A549 (cell line): ENCODE results near the gene SLC16A5. TPM values are rescaled to one million over a fixed set of nuclear protein-coding genes. Genes with fewer than 3 reads are reported as not detected.

Source experiments
- ATAC-seq, 2 experiments: fragments of 200-7000 bp in 1 of 2; fragments of >200 bp in 1 of 2; cut with Nextera tagmentation in 1 of 2; cut with Tn5 transposase in 1 of 2; 3 replicates each; pipeline versions ENCODE4 v1.8.0 to v1.9.1; 2018 to 2020; ENCODE audit warnings: mild to moderate bottlenecking in 1 of 2, moderate library complexity in 1 of 2
- CTCF ChIA-PET: fragments of 300-600 bp; sonication (Branson Sonifier 250); formaldehyde crosslinking; extraction: SDS; loops from one replicate; lab custom pipeline; 2021; ENCODE audit warnings: antibody characterized with exemption, inconsistent platforms; lab: Yijun Ruan, JAX
- POLR2A ChIA-PET: fragments of 350-600 bp; formaldehyde crosslinking; extraction: SDS; loops from one replicate; lab custom pipeline; 2021; ENCODE audit warnings: antibody characterized with exemption, inconsistent platforms; lab: Yijun Ruan, JAX
- DNase-seq, 2 experiments: peaks; one replicate each; pipeline versions ENCODE4 v3.0.0 to v3.0.0-alpha.2; 2011 to 2016; ENCODE audit warnings: low read depth in 1 of 2, low spot score in 1 of 2
- FAIRE-seq: peaks from 2 replicates; lab custom pipeline; 2011; peaks lifted over from hg19 to GRCh38; lab: Jason Lieb, UNC
- H3K27ac ChIP-seq, 2 experiments: fragments of >200 bp; sonication (Bioruptor Twin); formaldehyde crosslinking; 3 replicates each; pipeline ENCODE4 v1.5.1; 2016 to 2017
- H3K4me1 ChIP-seq: fragments of >200 bp; sonication (Bioruptor Twin); formaldehyde crosslinking; 3 replicates; pipeline ENCODE4 v1.6.1; 2016
- H3K4me2 ChIP-seq: fragments of >200 bp; sonication (Bioruptor Twin); formaldehyde crosslinking; 3 replicates; pipeline ENCODE4 v1.6.1; 2016
- H3K4me3 ChIP-seq: fragments of >200 bp; sonication (Bioruptor Twin); formaldehyde crosslinking; 3 replicates; pipeline ENCODE4 v1.5.1; 2016
- H3K9me3 ChIP-seq: fragments of >200 bp; sonication (Bioruptor Twin); formaldehyde crosslinking; 3 replicates; pipeline ENCODE4 v1.6.1; 2016
- ATOH8 ChIP-seq: fragments of 250-450 bp; sonication (Bioruptor Pico); IDR thresholded peaks from 2 replicates; pipeline ENCODE4 v1.5.0; 2020; ENCODE audit warnings: low read depth, mild to moderate bottlenecking, moderate library complexity
- BHLHE40 ChIP-seq: IDR thresholded peaks from 2 replicates; pipeline ENCODE4 v1.6.1; 2012; ENCODE audit warnings: low read depth, low read length, inconsistent platforms
- CHD2 ChIP-seq: fragments of 150-350 bp; IDR thresholded peaks from 2 replicates; pipeline ENCODE4 v1.6.1; 2014; ENCODE audit warnings: low read length; ENCODE audit not compliant: partially characterized antibody
- CHD4 ChIP-seq: fragments of 200-600 bp; sonication (generic); IDR thresholded peaks from 2 replicates; pipeline ENCODE4 v1.6.1; 2016; ENCODE audit warnings: antibody characterized with exemption, mild to moderate bottlenecking, borderline replicate concordance
- E2F6 ChIP-seq: IDR thresholded peaks from 2 replicates; pipeline ENCODE4 v1.6.1; 2012; ENCODE audit warnings: low read depth, borderline replicate concordance
- EP300 ChIP-seq, 2 experiments: fragments of >200 bp; sonication (Bioruptor Twin); formaldehyde crosslinking; IDR thresholded peaks; 2 replicates in 1 of 2; 3 replicates in 1 of 2; pipeline ENCODE4 v1.6.1; 2016 to 2017
- FOSB ChIP-seq: fragments of 250-450 bp; sonication (Bioruptor Pico); IDR thresholded peaks from 2 replicates; pipeline ENCODE4 v1.5.0; 2020; ENCODE audit warnings: mild to moderate bottlenecking, moderate library complexity
- FOSL2 ChIP-seq, 2 experiments: fragments of 450-650 bp in 1 of 2; fragments of >200 bp in 1 of 2; sonication (Bioruptor Twin) in 1 of 2; formaldehyde crosslinking; IDR thresholded peaks; 2 replicates each; pipeline versions ENCODE4 v1.5.0 to v1.6.1; 2016 to 2020; ENCODE audit warnings: mild to moderate bottlenecking in 1 of 2, moderate library complexity in 1 of 2
- FOXS1 ChIP-seq: fragments of 250-450 bp; sonication (Bioruptor Pico); IDR thresholded peaks from 2 replicates; pipeline ENCODE4 v1.5.0; 2020; ENCODE audit warnings: mild to moderate bottlenecking, moderate library complexity
- GATA3 ChIP-seq: IDR thresholded peaks from 2 replicates; pipeline ENCODE4 v1.6.1; 2012; ENCODE audit warnings: borderline replicate concordance
- HEYL ChIP-seq: fragments of 250-450 bp; sonication (Bioruptor Pico); IDR thresholded peaks from 2 replicates; pipeline ENCODE4 v1.8.0; 2021; ENCODE audit warnings: mild to moderate bottlenecking, moderate library complexity
- HOXA7 ChIP-seq: fragments of 250-450 bp; sonication (Bioruptor Pico); IDR thresholded peaks from 2 replicates; pipeline ENCODE4 v1.5.0; 2020; ENCODE audit warnings: mild to moderate bottlenecking, moderate library complexity
- HOXB13 ChIP-seq: fragments of 250-450 bp; sonication (Bioruptor Pico); IDR thresholded peaks from 2 replicates; pipeline ENCODE4 v1.5.0; 2020; ENCODE audit warnings: low read depth, mild to moderate bottlenecking, moderate library complexity
- HOXB5 ChIP-seq: fragments of 250-450 bp; sonication (Bioruptor Pico); IDR thresholded peaks from 2 replicates; pipeline ENCODE4 v1.5.0; 2020; ENCODE audit warnings: mild to moderate bottlenecking, moderate library complexity
- JUN ChIP-seq, 2 experiments: fragments of >200 bp; sonication (Bioruptor Twin); formaldehyde crosslinking; IDR thresholded peaks; 2 replicates in 1 of 2; 3 replicates in 1 of 2; pipeline ENCODE4 v1.6.1; 2016 to 2017
- KDM1A ChIP-seq: fragments of 200-600 bp; sonication (generic); IDR thresholded peaks from 2 replicates; pipeline ENCODE4 v1.6.1; 2016; ENCODE audit warnings: low read depth, mild to moderate bottlenecking
- KDM5A ChIP-seq: fragments of 200-600 bp; sonication (generic); IDR thresholded peaks from 2 replicates; pipeline ENCODE4 v1.6.1; 2016; ENCODE audit warnings: antibody characterized with exemption, mild to moderate bottlenecking
- MAFK ChIP-seq: fragments of 450-650 bp; IDR thresholded peaks from 2 replicates; pipeline ENCODE4 v1.6.1; 2014; ENCODE audit not compliant: partially characterized antibody
- MAZ ChIP-seq: fragments of 150-350 bp; IDR thresholded peaks from 2 replicates; pipeline ENCODE4 v1.6.1; 2014; ENCODE audit warnings: antibody characterized with exemption, low read depth, low read length, borderline replicate concordance
- MYC ChIP-seq: IDR thresholded peaks from 2 replicates; pipeline ENCODE4 v1.6.1; 2012; ENCODE audit warnings: mild to moderate bottlenecking, inconsistent platforms, low read length, improper control_type of control experiment, borderline replicate concordance
- NR3C1 ChIP-seq: fragments of >200 bp; sonication (Bioruptor Twin); formaldehyde crosslinking; IDR thresholded peaks from 3 replicates; pipeline ENCODE4 v1.6.1; 2017
- POLR2A ChIP-seq: IDR thresholded peaks from 2 replicates; pipeline ENCODE4 v1.6.1; 2012; ENCODE audit warnings: mild to moderate bottlenecking, low read length
- RAD21 ChIP-seq, 2 experiments: fragments of >200 bp in 1 of 2; sonication (Bioruptor Twin) in 1 of 2; formaldehyde crosslinking in 1 of 2; IDR thresholded peaks in 1 of 2; conservative IDR thresholded peaks in 1 of 2; 2 replicates in 1 of 2; 3 replicates in 1 of 2; pipeline ENCODE4 v1.6.1; 2012 to 2018; ENCODE audit warnings: inconsistent platforms in 1 of 2
- REST ChIP-seq: fragments of 200-600 bp; sonication (generic); IDR thresholded peaks from 2 replicates; pipeline ENCODE4 v1.6.1; 2016; ENCODE audit warnings: antibody characterized with exemption, mild to moderate bottlenecking, moderate library complexity
- RNF2 ChIP-seq: fragments of 200-600 bp; sonication (generic); IDR thresholded peaks from 2 replicates; pipeline ENCODE4 v1.6.1; 2016; ENCODE audit warnings: low read depth, mild to moderate bottlenecking, antibody characterized with exemption, moderate library complexity, borderline replicate concordance
- WGBS: methylation state at CpG from one replicate; pipeline ENCODE4 v1.1.6; 2017; ENCODE audit errors: missing lambda C conversion rate; 5-methylcytosine and 5-hydroxymethylcytosine counted together
- polyA plus RNA-seq, 4 experiments: library from polyadenylated mRNA; depleted of rRNA in 3 of 4; stranded (reverse); fragments of >200 nt; fragmentation: RNase III in 1 of 4; extraction: RNeasy Plus Mini Kit Qiagen cat#74134 plus additional on column Dnase treatment in 1 of 4; gene quantifications; 2 replicates in 3 of 4; 3 replicates in 1 of 4; pipeline ENCODE4 v1.2.3, GENCODE V29; 2011 to 2017
- TF ChIP-seq, protein P1 (sequence below): IDR thresholded peaks from 2 replicates; pipeline ENCODE4 v1.6.1; 2012
- TF ChIP-seq, protein P2 (sequence below): IDR thresholded peaks from 2 replicates; pipeline ENCODE4 v1.6.1; 2012
- TF ChIP-seq, protein P3 (sequence below): fragments of 250-450 bp; sonication (Bioruptor Pico); IDR thresholded peaks from 2 replicates; pipeline ENCODE4 v1.5.0; 2021; ENCODE audit warnings: mild to moderate bottlenecking, moderate library complexity, borderline replicate concordance
- TF ChIP-seq, protein P4 (sequence below): fragments of >200 bp; sonication (Bioruptor Twin); formaldehyde crosslinking; IDR thresholded peaks from 3 replicates; pipeline ENCODE4 v1.6.1; 2016

Gene SLC16A5
- polyA plus RNA-seq, 2 of the 4 experiments (the other 2 are of a cell fraction) = 19.0 to 27.2 TPM

DNA sequence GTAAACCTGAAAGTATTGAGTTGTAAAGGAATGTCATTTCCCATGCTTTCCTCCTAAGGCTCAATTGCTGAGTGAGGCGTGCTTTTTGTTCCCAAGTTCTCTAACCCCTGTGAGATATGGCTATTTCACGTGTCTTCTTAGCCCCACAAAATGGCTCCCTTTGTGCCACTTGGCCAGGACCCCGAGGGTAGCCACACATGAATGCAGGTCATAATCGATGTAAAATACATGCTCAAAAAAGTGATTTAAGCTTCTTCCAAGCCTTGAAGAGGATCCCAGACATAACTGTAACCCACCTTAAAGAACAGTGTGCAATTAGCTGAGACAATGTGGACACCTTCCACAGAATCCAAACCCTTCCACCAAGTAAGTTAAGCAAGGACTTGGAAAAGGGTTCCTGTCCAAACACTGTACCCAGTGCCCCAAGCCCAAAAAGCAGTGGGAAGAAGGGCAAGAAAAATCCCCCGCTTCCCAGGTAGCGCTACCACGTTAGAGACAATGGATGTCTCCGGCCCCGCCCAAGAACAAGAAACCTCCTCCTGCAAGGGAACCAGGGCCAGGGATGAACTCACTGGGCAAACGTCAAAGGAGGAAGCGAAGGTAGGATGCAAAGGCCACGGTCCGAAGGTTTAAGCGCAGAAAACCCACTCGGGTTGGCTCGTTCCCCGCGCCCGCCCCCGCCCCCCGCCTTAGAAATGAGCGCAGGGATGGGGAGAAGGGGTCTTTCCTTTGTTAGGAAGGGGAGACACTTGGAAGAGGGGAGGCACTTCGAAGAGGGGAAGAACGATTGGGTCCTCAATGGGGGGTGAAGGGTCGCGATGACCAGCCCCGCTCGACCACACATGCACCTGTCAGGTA, 65.4 kb downstream of the SLC16A5 start:
- H3K9me3 ChIP-seq = no peaks in the 10 kb centered on the region
- ChIA-PET POLR2A (interaction anchor here (0.9 to 2.3 kb wide), 2 partner anchors 8 to 30 kb away, joined by 3 to 18 read pairs; partner anchors contain the start of gene SUMO2), CTCF (interaction anchor here (0.5 to 1.1 kb wide), 4 partner anchors 22 to 926 kb away, joined by 3 to 5 read pairs (median 4); partner anchors contain the start of gene NT5C)
- peak overlapping the region; percentile 89 for H3K4me2 ChIP-seq
- peak overlapping the region; percentile 78 for H3K4me3 ChIP-seq
- peaks cover 54% of the 10 kb centered on the region for H3K4me1 ChIP-seq
- DNase-seq (peak; percentile 70 to 71), ATAC-seq (peak; percentile 61 to 67), FAIRE-seq (no peak)
- 1% methylated on average over 28 of the region's 28 CpGs for WGBS
- H3K27ac ChIP-seq = peak overlapping the region; percentile 85 to 95
- TF ChIP-seq FOSB (CRISPR knock-in tag) = no peak
- TF ChIP-seq GATA3 = peak; percentile 27; the same call in 1 of the 2 replicates
- TF ChIP-seq HOXA7 (CRISPR knock-in tag) = no peak
- TF ChIP-seq, protein P1, sequence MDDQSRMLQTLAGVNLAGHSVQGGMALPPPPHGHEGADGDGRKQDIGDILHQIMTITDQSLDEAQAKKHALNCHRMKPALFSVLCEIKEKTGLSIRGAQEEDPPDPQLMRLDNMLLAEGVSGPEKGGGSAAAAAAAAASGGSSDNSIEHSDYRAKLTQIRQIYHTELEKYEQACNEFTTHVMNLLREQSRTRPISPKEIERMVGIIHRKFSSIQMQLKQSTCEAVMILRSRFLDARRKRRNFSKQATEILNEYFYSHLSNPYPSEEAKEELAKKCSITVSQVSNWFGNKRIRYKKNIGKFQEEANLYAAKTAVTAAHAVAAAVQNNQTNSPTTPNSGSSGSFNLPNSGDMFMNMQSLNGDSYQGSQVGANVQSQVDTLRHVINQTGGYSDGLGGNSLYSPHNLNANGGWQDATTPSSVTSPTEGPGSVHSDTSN = no peak
- no peak for TF ChIP-seq EP300 (IDR thresholded peaks at IDR 0.05)
- no peak for TF ChIP-seq CHD4
- no peak for TF ChIP-seq NR3C1
- no peak for TF ChIP-seq FOXS1
- no peak for TF ChIP-seq RAD21 (conservative IDR thresholded peaks at IDR 0.05 in 1 of 2, IDR thresholded peaks at IDR 0.05 in 1 of 2)
- TF ChIP-seq MAFK = no peak
- no peak for TF ChIP-seq KDM5A
- TF ChIP-seq E2F6 = peak; percentile 53; the same call in 1 of the 2 replicates
- TF ChIP-seq FOSL2 (IDR thresholded peaks at IDR 0.05) = no peak
- TF ChIP-seq FOSL2 (CRISPR knock-in tag; IDR thresholded peaks at IDR 0.05) = no peak
- no peak for TF ChIP-seq CHD2
- TF ChIP-seq, protein P2, sequence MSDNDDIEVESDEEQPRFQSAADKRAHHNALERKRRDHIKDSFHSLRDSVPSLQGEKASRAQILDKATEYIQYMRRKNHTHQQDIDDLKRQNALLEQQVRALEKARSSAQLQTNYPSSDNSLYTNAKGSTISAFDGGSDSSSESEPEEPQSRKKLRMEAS = peak; percentile 82
- no peak for TF ChIP-seq BHLHE40
- no peak for TF ChIP-seq KDM1A
- TF ChIP-seq, protein P3, sequence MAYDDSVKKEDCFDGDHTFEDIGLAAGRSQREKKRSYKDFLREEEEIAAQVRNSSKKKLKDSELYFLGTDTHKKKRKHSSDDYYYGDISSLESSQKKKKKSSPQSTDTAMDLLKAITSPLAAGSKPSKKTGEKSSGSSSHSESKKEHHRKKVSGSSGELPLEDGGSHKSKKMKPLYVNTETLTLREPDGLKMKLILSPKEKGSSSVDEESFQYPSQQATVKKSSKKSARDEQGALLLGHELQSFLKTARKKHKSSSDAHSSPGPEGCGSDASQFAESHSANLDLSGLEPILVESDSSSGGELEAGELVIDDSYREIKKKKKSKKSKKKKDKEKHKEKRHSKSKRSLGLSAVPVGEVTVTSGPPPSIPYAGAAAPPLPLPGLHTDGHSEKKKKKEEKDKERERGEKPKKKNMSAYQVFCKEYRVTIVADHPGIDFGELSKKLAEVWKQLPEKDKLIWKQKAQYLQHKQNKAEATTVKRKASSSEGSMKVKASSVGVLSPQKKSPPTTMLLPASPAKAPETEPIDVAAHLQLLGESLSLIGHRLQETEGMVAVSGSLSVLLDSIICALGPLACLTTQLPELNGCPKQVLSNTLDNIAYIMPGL (CRISPR knock-in tag) = no peak
- TF ChIP-seq ATOH8 (CRISPR knock-in tag) = 0 out of 2 replicates have a peak, but pooled peaks have one; percentile 30
- TF ChIP-seq REST = 0 out of 2 replicates have a peak, but pooled peaks have one; percentile 13
- no peak for TF ChIP-seq HEYL
- TF ChIP-seq HOXB13 (CRISPR knock-in tag) = peak; percentile 63; the same call in 1 of the 2 replicates
- TF ChIP-seq, protein P4, sequence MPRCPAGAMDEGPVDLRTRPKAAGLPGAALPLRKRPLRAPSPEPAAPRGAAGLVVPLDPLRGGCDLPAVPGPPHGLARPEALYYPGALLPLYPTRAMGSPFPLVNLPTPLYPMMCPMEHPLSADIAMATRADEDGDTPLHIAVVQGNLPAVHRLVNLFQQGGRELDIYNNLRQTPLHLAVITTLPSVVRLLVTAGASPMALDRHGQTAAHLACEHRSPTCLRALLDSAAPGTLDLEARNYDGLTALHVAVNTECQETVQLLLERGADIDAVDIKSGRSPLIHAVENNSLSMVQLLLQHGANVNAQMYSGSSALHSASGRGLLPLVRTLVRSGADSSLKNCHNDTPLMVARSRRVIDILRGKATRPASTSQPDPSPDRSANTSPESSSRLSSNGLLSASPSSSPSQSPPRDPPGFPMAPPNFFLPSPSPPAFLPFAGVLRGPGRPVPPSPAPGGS = no peak
- no peak for TF ChIP-seq RNF2
- TF ChIP-seq HOXB5 (CRISPR knock-in tag) = peak; percentile 64
- no peak for TF ChIP-seq JUN (IDR thresholded peaks at IDR 0.05)
- TF ChIP-seq MAZ = no peak
- TF ChIP-seq POLR2A = peak; percentile 37
- TF ChIP-seq MYC = 0 out of 2 replicates have a peak, but pooled peaks have one; percentile 28
